Measurements from ENCODE around the gene EBF4. TPM values are rescaled to one million over a fixed set of nuclear protein-coding genes. Genes with fewer than 3 reads are reported as not detected.

EBF4 gene
- total and polyA plus RNA-seq, 7 donors, result 0.42 to 1.9 (median 1.2) TPM

DNA sequence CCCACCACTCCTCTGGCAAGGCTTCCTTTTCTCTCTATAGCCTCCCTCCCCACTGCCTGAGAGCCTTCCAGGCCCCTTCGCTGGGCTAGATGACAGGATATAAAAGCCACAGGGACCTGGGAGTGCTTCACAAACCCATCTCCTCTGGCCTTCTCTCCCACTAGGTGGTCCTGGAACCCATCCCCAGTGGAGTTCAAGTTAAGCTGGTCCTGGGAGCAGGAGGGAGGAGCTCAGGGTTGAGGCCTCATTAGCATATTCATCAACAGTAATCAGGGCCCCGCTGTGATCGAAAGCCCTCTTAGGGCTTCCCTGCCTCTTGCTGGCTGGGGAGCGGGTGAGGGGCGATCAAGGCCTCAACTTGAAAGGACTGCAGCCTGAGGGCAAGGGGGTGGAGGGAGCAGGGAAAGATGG, 9.1 kb downstream of the EBF4 start:
- no peaks in the 10 kb centered on the region for H3K4me1 ChIP-seq
- intact Hi-C loops (cut with DNase I), result no loop called here
- H3K27me3 ChIP-seq (ENCODE audit: insufficient read depth in 3 of 3, low read length in 2 of 3), result peaks cover 0 to 26% (median 3%) of the 10 kb centered on the region in 3 donors
- no peak overlapping the region for H3K4me3 ChIP-seq
- H3K36me3 ChIP-seq (ENCODE audit: insufficient read depth in 1 of 2, low read depth in 1 of 2), result no peaks in the 10 kb centered on the region
- H3K9me3 ChIP-seq, result no peaks in the 10 kb centered on the region
- DNase-seq (no peak), ATAC-seq (no peak)
- WGBS, 3 donors, result 53 to 60% (median 56%) methylated on average over 5 of the region's 5 CpGs
- TF ChIP-seq CTCF (IDR thresholded peaks at IDR 0.05), result no peak
- no peak overlapping the region for H3K27ac ChIP-seq

- Histone ChIP-seq H3K27me3 (ENCODE audit: insufficient read depth in 3 of 3, low read length in 2 of 3) (peaks cover 0 to 15% (median 0%) of the 10 kb centered on the region in 3 donors), H3K36me3 (ENCODE audit: insufficient read depth in 1 of 2, low read depth in 1 of 2) (no peaks in the 10 kb centered on the region), H3K4me1 (no peaks in the 10 kb centered on the region), H3K9me3 (no peaks in the 10 kb centered on the region), H3K4me3 (no peak overlapping the region), H3K27ac (no peak overlapping the region)
- intact Hi-C loops (cut with DNase I), result no loop called here
- no peak for TF ChIP-seq CTCF (IDR thresholded peaks at IDR 0.05)
- 84 to 89% (median 85%) methylated on average over 8 of the region's 8 CpGs for WGBS, 3 donors
- ATAC-seq (no peak), DNase-seq (no peak)
Measured at GRCh38 chr20:2703716-2704475, 11.3 kb downstream of the EBF4 start.

DNA sequence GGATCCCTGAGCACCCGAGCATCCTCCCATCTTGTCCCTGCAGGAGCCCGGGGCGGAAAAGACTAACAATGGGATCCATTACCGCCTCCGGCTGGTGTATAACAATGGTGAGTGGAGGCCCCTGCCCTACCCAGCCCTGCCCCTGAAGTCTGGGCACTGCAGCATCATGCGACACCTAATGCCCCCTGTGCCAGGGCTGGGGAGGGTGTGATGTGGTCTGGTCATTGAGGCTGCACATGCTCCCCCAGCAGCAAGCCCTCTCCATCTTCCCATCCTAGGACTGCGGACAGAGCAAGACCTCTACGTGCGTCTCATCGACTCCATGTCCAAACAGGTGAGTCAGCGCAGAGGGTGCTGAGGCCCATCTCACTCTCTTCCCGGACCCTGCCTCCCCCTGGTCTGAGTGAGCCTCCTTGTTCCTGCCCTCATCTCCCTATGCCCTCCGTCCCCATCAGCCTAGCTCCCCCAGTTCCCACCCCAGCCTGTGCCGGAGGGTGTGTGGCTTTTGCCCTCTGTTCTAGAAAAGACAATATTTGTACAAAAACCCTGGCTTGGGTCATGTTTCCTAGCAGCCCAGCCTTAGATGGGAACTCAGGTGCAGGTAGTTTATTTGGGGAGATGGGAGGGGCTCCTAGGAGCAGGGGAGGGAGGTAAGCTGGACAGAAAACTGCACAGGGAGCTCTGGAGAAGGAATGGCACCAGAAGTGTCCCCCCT, 13.5 kb downstream of the EBF4 start:
- no peak for DNase-seq
- H3K4me1 ChIP-seq, result no peaks in the 10 kb centered on the region
- WGBS, 3 donors, result 82 to 85% (median 84%) methylated on average over 14 of the region's 14 CpGs
- H3K27me3 ChIP-seq (ENCODE audit: insufficient read depth in 3 of 3, low read length in 2 of 3), result peaks cover 0 to 21% (median 0%) of the 10 kb centered on the region in 3 donors
- no peak for ATAC-seq
- intact Hi-C loops (cut with DNase I), result no loop called here
- no peaks in the 10 kb centered on the region for H3K36me3 ChIP-seq (ENCODE audit: insufficient read depth in 1 of 2, low read depth in 1 of 2)
- no peaks in the 10 kb centered on the region for H3K9me3 ChIP-seq
- H3K27ac ChIP-seq, result no peak overlapping the region
- no peak overlapping the region for H3K4me3 ChIP-seq
- TF ChIP-seq CTCF (IDR thresholded peaks at IDR 0.05), result no peak

DNA sequence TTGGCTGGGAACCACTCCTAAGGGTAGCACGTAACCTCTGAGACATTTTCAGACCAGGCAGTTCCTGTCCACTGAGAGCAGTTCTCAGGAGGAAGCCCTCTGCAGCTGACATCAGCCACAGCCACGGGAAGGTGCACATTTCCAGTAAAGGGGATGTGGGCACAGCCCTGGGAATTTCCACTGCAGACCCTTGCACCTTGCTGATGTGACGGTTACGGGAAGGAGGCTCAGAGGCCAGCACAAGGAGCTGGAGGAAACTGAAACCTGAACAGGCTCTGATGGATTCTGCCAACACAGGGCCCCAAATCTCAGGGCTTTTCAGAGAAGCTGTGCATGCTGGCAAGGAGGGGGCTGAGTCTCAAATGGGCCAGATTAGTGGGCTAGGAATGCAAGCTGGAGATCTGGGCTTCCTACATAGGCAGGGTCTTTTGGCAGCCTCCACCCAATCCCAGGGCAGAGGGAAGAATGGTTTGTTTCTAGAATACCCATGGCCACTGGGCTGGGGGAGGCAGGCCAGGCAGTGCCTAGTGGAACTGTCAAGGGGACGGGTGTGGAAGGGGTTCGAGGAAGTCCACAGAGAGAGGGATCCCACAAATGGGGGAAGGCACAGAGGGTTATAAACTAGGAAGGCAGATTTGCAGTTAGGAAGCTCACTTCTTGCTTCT, 14.2 kb downstream of the EBF4 start:
- Histone ChIP-seq H3K9me3 (no peaks in the 10 kb centered on the region), H3K4me1 (no peaks in the 10 kb centered on the region), H3K27ac (no peak overlapping the region), H3K4me3 (no peak overlapping the region), H3K27me3 (ENCODE audit: insufficient read depth in 3 of 3, low read length in 2 of 3) (peaks cover 0 to 19% (median 0%) of the 10 kb centered on the region in 3 donors), H3K36me3 (ENCODE audit: insufficient read depth in 1 of 2, low read depth in 1 of 2) (no peaks in the 10 kb centered on the region)
- TF ChIP-seq CTCF (IDR thresholded peaks at IDR 0.05), result no peak
- WGBS, 3 donors, result 69 to 75% (median 70%) methylated on average over 6 of the region's 6 CpGs
- intact Hi-C loops (cut with DNase I), result no loop called here
- DNase-seq (no peak), ATAC-seq (no peak)
